Activated T-helper 1 cell treated with anti-CD3 and anti-CD28 coated beads, Interleukin-12 subunit alpha, Interleukin-12 subunit beta, Interleukin-2, Interleukin-4 antibody, amounts not matched to agents 30 ng/mL and 10 ng/mL and 1 ng/mL, durations not matched to agents 14 hours and 24 hours and 36 hours (primary cell): Measurements from ENCODE around the gene SNUPN. TPM values are rescaled to one million over a fixed set of nuclear protein-coding genes. Genes with fewer than 3 reads are reported as not detected.

Experiments
- DNase-seq: peaks from one replicate; pipeline ENCODE4 v3.0.0; 2021; ENCODE audit warnings: low spot score
- H3K27ac Mint-ChIP-seq: one replicate; pipeline ENCODE4 v1.8.0; 2021; ENCODE audit warnings: mild to moderate bottlenecking, mixed read lengths
- H3K27me3 Mint-ChIP-seq: one replicate; pipeline ENCODE4 v1.8.0; 2022; ENCODE audit warnings: mild to moderate bottlenecking, moderate library complexity, mixed read lengths; ENCODE audit not compliant: insufficient read depth
- H3K36me3 Mint-ChIP-seq: one replicate; pipeline ENCODE4 v1.8.0; 2021; ENCODE audit warnings: low read depth, mixed read lengths
- H3K4me1 Mint-ChIP-seq: one replicate; pipeline ENCODE4 v1.8.0; 2021; ENCODE audit warnings: low read depth, mixed read lengths
- H3K4me3 Mint-ChIP-seq: one replicate; pipeline ENCODE4 v1.8.0; 2021; ENCODE audit warnings: mild to moderate bottlenecking, moderate library complexity, mixed read lengths
- H3K9me3 Mint-ChIP-seq: one replicate; pipeline ENCODE4 v1.8.0; 2021; ENCODE audit warnings: mixed read lengths
- intact Hi-C: fragments of 100-400 bp; cut with micrococcal nuclease; formaldehyde crosslinking; loops from one replicate; pipeline ENCODE4 v1.15.1; 2024
- total RNA-seq: library from RNA; stranded (reverse); gene quantifications from 2 replicates; pipeline ENCODE4 v1.2.3, GENCODE V29; 2022

SNUPN gene
- total RNA-seq, 1 donor from 2014 or later = 30.8 TPM

DNA sequence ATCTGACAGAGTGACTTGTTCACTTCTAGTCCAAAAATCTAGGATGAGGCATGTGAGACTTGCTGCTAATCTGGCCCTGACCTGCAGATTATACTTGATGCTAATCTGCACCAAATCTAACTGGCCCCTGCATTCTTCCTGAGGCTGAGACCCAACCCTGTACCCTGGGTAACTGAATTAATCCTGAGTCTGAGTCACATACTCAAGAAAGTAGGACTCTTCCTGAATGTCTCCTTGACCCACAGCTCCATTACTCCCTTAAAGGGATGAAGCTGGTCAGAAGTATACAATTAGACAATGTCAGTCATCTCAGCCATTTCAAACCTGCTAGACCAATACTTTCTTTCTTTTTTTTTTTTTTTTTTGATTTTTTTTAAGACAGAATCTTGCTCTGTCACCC is 71.9 kb downstream of the SNUPN start:
- no peaks in the 10 kb centered on the region for H3K27me3 Mint-ChIP-seq
- no peak overlapping the region for H3K27ac Mint-ChIP-seq
- peaks cover 9% of the 10 kb centered on the region for H3K4me1 Mint-ChIP-seq
- DNase-seq = no peak
- no peaks in the 10 kb centered on the region for H3K36me3 Mint-ChIP-seq
- intact Hi-C loops = no loop called here
- H3K9me3 Mint-ChIP-seq = no peaks in the 10 kb centered on the region
- no peak overlapping the region for H3K4me3 Mint-ChIP-seq

DNA sequence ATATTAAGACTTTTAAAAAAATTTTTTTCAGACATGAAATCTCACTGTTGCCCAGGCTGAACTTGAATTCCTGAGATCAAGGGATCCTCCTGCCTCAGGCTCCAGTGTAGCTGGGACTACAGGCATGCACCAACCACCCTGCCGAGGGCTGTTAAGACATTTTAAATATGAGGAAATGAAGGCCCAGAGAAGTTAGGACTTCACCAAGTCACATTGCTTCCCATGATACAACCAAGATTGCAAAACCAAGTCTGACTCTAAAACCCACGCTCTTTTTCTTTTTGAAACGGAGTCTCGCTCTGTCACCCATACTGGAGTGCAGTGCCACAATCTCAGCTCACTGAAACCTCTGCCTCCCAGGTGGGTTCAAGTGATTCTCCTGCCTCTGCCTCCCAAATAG is 74.4 kb downstream of the SNUPN start:
- Mint-ChIP-seq H3K4me1 (peaks cover 9% of the 10 kb centered on the region), H3K27ac (no peak overlapping the region), H3K36me3 (no peaks in the 10 kb centered on the region), H3K27me3 (no peaks in the 10 kb centered on the region), H3K4me3 (no peak overlapping the region), H3K9me3 (no peaks in the 10 kb centered on the region)
- intact Hi-C loops = no loop called here
- no peak for DNase-seq

Other genes with a start within 250 kb of the SNUPN start
- 97.5 and 106 TPM in 2 replicates for gene SIN3A, start 174.0 kb downstream of the SNUPN start, total RNA-seq
- gene PTPN9, start 46.4 kb downstream of the SNUPN start, total RNA-seq = 28.0 and 31.7 TPM in 2 replicates
- gene IMP3, start 14.5 kb upstream of the SNUPN start, total RNA-seq = 110 and 113 TPM in 2 replicates
- 5.4 and 6.2 TPM in 2 replicates for gene SNX33, start 22.2 kb upstream of the SNUPN start, total RNA-seq
- gene CSPG4, start 87.1 kb upstream of the SNUPN start, total RNA-seq = not detected in 2 replicates
- gene UBE2Q2, start 217.7 kb upstream of the SNUPN start, total RNA-seq = 20.5 and 20.9 TPM in 2 replicates